WERI-Rb-1 (cell line): ENCODE data around the gene DNAH9.
A peak's percentile ranks its signal among the peaks of the same experiment; 100 is the strongest.

Experiments used
- DNase-seq: peaks from one replicate; pipeline ENCODE4 v3.0.0-alpha.2; 2020
- H3K27ac ChIP-seq: fragments of 250-450 bp; sonication (Bioruptor Pico); 2 replicates; pipeline ENCODE4 v1.5.1; 2020; ENCODE audit warnings: mild to moderate bottlenecking, moderate library complexity
- H3K27me3 ChIP-seq: fragments of 250-450 bp; sonication (Bioruptor Pico); 2 replicates; pipeline ENCODE4 v1.5.1; 2021; ENCODE audit warnings: mild to moderate bottlenecking, low read depth, moderate library complexity; ENCODE audit not compliant: insufficient read depth, severe bottlenecking
- H3K36me3 ChIP-seq: fragments of 250-450 bp; sonication (Bioruptor Pico); 2 replicates; pipeline ENCODE4 v1.5.1; 2020; ENCODE audit warnings: mild to moderate bottlenecking, moderate library complexity
- H3K4me3 ChIP-seq: 2 replicates; pipeline ENCODE4 v1.5.1; 2011; ENCODE audit warnings: low read depth, mild to moderate bottlenecking, control low read depth, low read length
- H3K9me3 ChIP-seq: fragments of 250-450 bp; sonication (Bioruptor Pico); 2 replicates; pipeline ENCODE4 v1.5.1; 2021; ENCODE audit warnings: mild to moderate bottlenecking, moderate library complexity; ENCODE audit not compliant: severe bottlenecking
- TF ChIP-seq, protein P1 (sequence below): IDR thresholded peaks from 2 replicates; pipeline ENCODE4 v1.5.1; 2011; ENCODE audit warnings: low read depth, mild to moderate bottlenecking, control low read depth, inconsistent platforms, low read length

The DNAH9 gene

DNA sequence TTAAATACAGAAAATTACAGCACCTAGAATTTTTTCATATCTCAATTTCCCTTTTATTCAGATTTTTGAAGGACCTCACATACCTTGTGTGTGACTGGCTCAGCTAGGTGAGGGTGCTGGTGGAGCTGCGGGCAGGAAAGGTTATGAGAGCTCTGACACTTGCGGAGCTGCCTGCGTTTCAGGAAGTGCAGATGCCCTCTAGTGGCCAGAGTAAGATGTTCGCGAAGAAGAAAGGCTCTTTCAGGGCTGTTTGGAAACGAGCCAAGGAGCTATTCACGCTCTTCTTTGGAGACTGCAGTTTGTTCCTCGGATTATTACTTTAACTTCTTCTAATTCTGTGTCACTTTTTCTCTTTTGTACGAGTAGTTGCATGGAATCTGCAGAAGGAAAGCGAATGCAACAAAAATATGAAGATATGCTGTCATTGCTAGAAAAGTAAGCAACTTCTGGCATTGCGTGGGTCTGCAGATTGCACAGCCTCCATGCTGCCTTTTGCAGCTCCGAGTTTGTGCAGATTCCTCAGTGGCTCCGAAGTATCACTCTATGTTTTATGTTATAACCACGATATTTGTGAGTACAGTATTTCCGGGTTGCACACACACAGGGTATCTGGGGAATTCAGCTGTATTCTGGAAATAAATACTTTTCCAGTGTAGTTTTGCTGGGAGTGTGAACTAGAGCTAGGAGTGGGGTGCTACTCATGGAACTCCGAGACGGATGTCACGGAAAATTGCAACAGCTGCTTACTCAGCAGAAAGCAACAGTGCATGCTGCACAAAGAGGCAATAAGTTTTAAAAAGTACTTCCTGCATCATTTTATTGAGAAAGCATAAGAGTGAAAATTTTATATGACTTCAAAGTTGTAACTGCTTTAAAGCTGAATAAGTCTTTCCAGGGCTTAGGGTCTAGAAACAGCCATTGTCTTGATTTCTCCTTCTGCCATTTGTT is 46.3 kb downstream of the DNAH9 start:
- TF ChIP-seq, protein P1, sequence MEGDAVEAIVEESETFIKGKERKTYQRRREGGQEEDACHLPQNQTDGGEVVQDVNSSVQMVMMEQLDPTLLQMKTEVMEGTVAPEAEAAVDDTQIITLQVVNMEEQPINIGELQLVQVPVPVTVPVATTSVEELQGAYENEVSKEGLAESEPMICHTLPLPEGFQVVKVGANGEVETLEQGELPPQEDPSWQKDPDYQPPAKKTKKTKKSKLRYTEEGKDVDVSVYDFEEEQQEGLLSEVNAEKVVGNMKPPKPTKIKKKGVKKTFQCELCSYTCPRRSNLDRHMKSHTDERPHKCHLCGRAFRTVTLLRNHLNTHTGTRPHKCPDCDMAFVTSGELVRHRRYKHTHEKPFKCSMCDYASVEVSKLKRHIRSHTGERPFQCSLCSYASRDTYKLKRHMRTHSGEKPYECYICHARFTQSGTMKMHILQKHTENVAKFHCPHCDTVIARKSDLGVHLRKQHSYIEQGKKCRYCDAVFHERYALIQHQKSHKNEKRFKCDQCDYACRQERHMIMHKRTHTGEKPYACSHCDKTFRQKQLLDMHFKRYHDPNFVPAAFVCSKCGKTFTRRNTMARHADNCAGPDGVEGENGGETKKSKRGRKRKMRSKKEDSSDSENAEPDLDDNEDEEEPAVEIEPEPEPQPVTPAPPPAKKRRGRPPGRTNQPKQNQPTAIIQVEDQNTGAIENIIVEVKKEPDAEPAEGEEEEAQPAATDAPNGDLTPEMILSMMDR = peak; percentile 87
- Histone ChIP-seq H3K9me3 (no peaks in the 10 kb centered on the region), H3K4me3 (no peak overlapping the region), H3K27ac (no peak overlapping the region), H3K27me3 (no peaks in the 10 kb centered on the region), H3K36me3 (no peaks in the 10 kb centered on the region)
- peak; percentile 70 for DNase-seq

DNA sequence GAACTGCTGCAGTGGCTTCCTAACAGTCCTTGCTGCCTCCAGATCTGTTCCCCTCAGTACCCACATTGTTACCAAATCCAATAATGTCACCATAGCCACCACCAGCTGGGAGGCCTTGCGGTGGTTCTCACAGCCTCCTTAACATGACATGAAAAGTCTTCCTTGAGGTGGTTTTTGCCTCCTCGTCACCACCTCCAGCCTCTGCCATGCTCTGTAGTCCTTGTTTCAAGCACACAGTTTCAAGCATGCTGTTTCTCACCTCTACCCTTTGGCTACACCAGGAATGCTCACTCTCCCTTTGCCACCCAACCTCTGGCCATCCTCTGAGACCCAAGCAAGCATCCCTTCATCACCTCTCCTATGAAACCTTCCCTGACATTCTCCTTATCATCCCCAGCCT is 47.2 kb downstream of the DNAH9 start:
- DNase-seq = no peak
- Histone ChIP-seq H3K27ac (no peak overlapping the region), H3K36me3 (no peaks in the 10 kb centered on the region), H3K4me3 (no peak overlapping the region), H3K9me3 (no peaks in the 10 kb centered on the region), H3K27me3 (no peaks in the 10 kb centered on the region)
- TF ChIP-seq, protein P1 = no peak

DNA sequence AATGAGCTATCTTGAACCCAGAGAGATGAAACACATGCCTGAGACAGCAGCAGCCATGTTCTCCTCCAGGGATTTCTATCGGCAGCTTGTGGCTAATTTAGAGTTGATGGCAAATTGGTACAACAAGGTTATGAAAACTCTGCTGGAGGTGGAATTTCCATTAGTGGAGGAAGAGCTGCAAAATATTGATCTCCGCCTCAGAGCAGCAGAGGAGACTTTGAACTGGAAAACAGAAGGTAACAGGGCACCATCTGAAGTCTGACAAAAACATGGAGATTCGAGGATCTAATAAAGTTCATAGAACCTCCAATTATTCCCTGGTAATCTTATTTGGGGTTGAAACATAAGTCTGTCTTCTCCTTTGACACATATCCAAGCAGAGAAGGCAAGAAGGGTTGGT is 52.8 kb downstream of the DNAH9 start:
- no peaks in the 10 kb centered on the region for H3K27me3 ChIP-seq

DNA sequence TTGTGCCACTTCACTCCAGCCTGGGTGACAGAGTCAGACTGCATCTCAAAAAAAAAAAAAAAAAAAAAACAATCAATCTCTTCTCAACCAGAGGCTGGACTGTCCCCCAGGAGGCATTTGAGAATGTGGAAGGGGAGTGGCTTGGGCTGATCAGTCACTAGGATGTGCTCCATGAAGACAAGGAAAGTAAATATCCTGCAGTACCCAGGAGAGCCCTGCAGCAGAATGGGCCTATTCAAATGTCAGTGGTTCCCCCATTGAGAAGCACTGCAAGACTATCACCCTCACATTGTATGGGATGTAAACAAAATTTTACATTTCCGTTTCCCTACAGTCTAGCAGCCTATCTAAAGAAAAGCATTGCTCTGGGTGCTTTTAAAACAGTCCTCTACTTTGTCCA is 70.3 kb downstream of the DNAH9 start:
- Histone ChIP-seq H3K9me3 (no peaks in the 10 kb centered on the region), H3K36me3 (no peaks in the 10 kb centered on the region), H3K4me3 (no peak overlapping the region), H3K27me3 (peaks cover 5% of the 10 kb centered on the region), H3K27ac (no peak overlapping the region)
- TF ChIP-seq, protein P1 = no peak
- no peak for DNase-seq

More for the DNA sequence above, 52.8 kb downstream of the DNAH9 start:
- DNase-seq = no peak
- Histone ChIP-seq H3K4me3 (no peak overlapping the region), H3K27ac (no peak overlapping the region), H3K9me3 (no peaks in the 10 kb centered on the region), H3K36me3 (no peaks in the 10 kb centered on the region)
- TF ChIP-seq, protein P1 = no peak

DNA sequence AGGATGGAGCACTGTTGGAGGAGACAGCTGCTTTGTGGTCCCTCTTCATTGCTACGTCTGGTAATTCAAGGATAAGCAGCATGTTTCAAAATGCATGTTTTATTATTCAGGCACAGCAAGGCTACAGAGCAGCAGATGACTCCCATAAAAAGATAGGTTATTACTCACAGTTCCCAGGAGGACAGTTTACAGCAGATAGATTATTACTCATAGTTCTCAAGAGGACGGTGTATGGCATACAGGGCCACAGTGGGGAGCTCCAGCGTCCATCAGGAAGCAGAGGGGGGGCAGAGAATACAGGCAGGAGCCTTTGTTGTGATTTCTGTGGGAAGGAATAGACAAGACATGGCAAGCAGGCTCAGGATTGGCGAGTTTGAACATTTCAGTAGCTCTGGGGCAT is 72.9 kb downstream of the DNAH9 start:
- TF ChIP-seq, protein P1 = no peak
- H3K36me3 ChIP-seq = no peaks in the 10 kb centered on the region
- H3K27ac ChIP-seq = no peak overlapping the region
- H3K4me3 ChIP-seq = no peak overlapping the region
- no peaks in the 10 kb centered on the region for H3K9me3 ChIP-seq
- peaks cover 3% of the 10 kb centered on the region for H3K27me3 ChIP-seq
- DNase-seq = no peak
